Smooth muscle cell (in vitro differentiated cells): ENCODE data around the gene CFAP74. TPM values are rescaled to one million over a fixed set of nuclear protein-coding genes. Genes with fewer than 3 reads are reported as not detected.

Experiments used
- DNase-seq: peaks from one replicate; lab custom pipeline; 2025; ENCODE audit not compliant: unreplicated experiment; lab: John Stamatoyannopoulos, UW
- H2AFZ ChIP-seq: fragments of 200-600 bp; sonication (generic); 2 replicates; pipeline ENCODE4 v1.6.0; 2016; ENCODE audit warnings: antibody characterized with exemption, low read depth, mild to moderate bottlenecking
- H3F3A ChIP-seq: fragments of 200-600 bp; sonication (generic); 2 replicates; pipeline ENCODE4 v1.6.0; 2017; ENCODE audit warnings: antibody characterized with exemption, low read depth
- H3K27ac ChIP-seq: fragments of 200-600 bp; sonication (generic); 2 replicates; pipeline ENCODE4 v1.5.1; 2016; ENCODE audit warnings: low read depth, mild to moderate bottlenecking
- H3K27me3 ChIP-seq: fragments of 200-600 bp; sonication (generic); 2 replicates; pipeline ENCODE4 v1.6.1; 2016; ENCODE audit warnings: low read depth, mild to moderate bottlenecking
- H3K36me3 ChIP-seq: fragments of 200-600 bp; sonication (generic); 2 replicates; pipeline ENCODE4 v1.5.1; 2016; ENCODE audit warnings: low read depth
- H3K4me1 ChIP-seq: fragments of 200-600 bp; sonication (generic); 2 replicates; pipeline ENCODE4 v1.5.1; 2016; ENCODE audit warnings: low read depth
- H3K4me2 ChIP-seq: fragments of 200-600 bp; sonication (generic); 2 replicates; pipeline ENCODE4 v1.6.0; 2016; ENCODE audit warnings: mild to moderate bottlenecking
- H3K4me3 ChIP-seq: fragments of 200-600 bp; sonication (generic); 2 replicates; pipeline ENCODE4 v1.5.1; 2016; ENCODE audit warnings: mild to moderate bottlenecking
- H3K79me2 ChIP-seq: fragments of 200-600 bp; sonication (generic); 2 replicates; pipeline ENCODE4 v1.6.0; 2016; ENCODE audit warnings: low read depth, mild to moderate bottlenecking
- H3K9ac ChIP-seq: fragments of 200-600 bp; sonication (generic); 2 replicates; pipeline ENCODE4 v1.6.0; 2016; ENCODE audit warnings: low read depth
- H3K9me3 ChIP-seq: fragments of 200-600 bp; sonication (generic); replicated peaks from 2 replicates; pipeline ENCODE4 v1.5.1; 2016; ENCODE audit warnings: low read depth
- H4K20me1 ChIP-seq: fragments of 200-600 bp; sonication (generic); 2 replicates; pipeline ENCODE4 v1.6.0; 2016; ENCODE audit warnings: low read depth
- CTCF ChIP-seq: fragments of 200-600 bp; sonication (generic); IDR thresholded peaks from 2 replicates; pipeline ENCODE4 v1.5.1; 2017; ENCODE audit warnings: borderline replicate concordance, mild to moderate bottlenecking, antibody characterized with exemption; ENCODE audit not compliant: insufficient read depth, poor library complexity, severe bottlenecking
- WGBS: methylation state at CpG from one replicate; pipeline ENCODE4 v1.1.7; 2016; ENCODE audit warnings: low lambda C conversion rate; 5-methylcytosine and 5-hydroxymethylcytosine counted together
- polyA plus RNA-seq: library from polyadenylated mRNA; unstranded; fragments of >200 nt; fragmentation: Nextera tagmentation; extraction: Ambion mirVana; gene quantifications from 2 replicates; pipeline ENCODE4 v1.2.1, GENCODE V29; 2016
- total RNA-seq: library from RNA; depleted of rRNA; stranded (reverse); fragments of >200 nt; gene quantifications from 2 replicates; pipeline ENCODE4 v1.2.3, GENCODE V29; 2014

CFAP74 gene
- total and polyA plus RNA-seq, 2 experiments from 2014 or later, result not detected

DNA sequence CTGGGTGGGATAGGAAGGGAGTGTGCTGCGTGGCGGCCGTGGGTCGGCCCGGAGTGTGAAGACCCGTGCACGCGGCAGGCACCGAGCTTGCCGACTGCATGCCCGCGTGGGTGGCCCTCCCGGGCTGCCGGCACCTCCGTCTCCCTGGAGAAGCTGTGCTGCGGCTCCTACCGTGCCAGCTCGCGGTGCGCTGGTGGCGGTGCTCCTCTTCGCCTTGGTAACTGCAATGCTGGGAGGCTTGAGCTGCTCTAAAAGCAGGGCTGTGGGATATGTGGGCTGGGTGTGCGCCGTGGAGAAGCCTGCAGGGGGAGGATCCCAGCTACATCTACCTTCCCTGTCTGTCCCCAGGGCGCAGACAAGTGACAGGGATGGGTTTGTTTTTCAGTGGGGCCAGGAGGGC is 18.0 kb upstream of the CFAP74 start:
- Histone ChIP-seq H3K79me2 (no peaks in the 10 kb centered on the region), H3K9me3 (no peaks in the 10 kb centered on the region), H3K27me3 (peaks cover 59% of the 10 kb centered on the region), H3K9ac (no peak overlapping the region), H3K36me3 (no peaks in the 10 kb centered on the region), H3K4me2 (no peak overlapping the region), H3K4me1 (no peaks in the 10 kb centered on the region), H3K4me3 (no peak overlapping the region), H2AFZ (no peak overlapping the region), H3K27ac (no peak overlapping the region), H4K20me1 (no peaks in the 10 kb centered on the region), H3F3A (no peaks in the 10 kb centered on the region)
- WGBS, result 92% methylated on average over 25 of the region's 25 CpGs
- no peak for DNase-seq
- TF ChIP-seq CTCF, result no peak

- no peak for TF ChIP-seq CTCF
- peaks cover 70% of the 10 kb centered on the region for H3K27me3 ChIP-seq
- H2AFZ ChIP-seq, result no peak overlapping the region
- no peak overlapping the region for H3K4me3 ChIP-seq
- no peaks in the 10 kb centered on the region for H3K4me1 ChIP-seq
- H3K4me2 ChIP-seq, result no peak overlapping the region
- H4K20me1 ChIP-seq, result no peaks in the 10 kb centered on the region
- H3K9ac ChIP-seq, result no peak overlapping the region
- no peaks in the 10 kb centered on the region for H3F3A ChIP-seq
- no peaks in the 10 kb centered on the region for H3K36me3 ChIP-seq
- H3K27ac ChIP-seq, result no peak overlapping the region
- 92% methylated on average over 11 of the region's 11 CpGs for WGBS
- H3K9me3 ChIP-seq, result no peaks in the 10 kb centered on the region
- H3K79me2 ChIP-seq, result no peaks in the 10 kb centered on the region
- no peak for DNase-seq
These were observed 16.7 kb upstream of the CFAP74 start for GRCh38 chr1:2020310-2020655.

GRCh38 chr1:2019571-2020309 is 16.2 kb upstream of the CFAP74 start:
- Histone ChIP-seq H3K79me2 (no peaks in the 10 kb centered on the region), H3K27me3 (peaks cover 75% of the 10 kb centered on the region), H3K36me3 (no peaks in the 10 kb centered on the region), H3K9me3 (no peaks in the 10 kb centered on the region), H3K4me2 (peak overlapping the region; percentile 80), H3K4me3 (peak overlapping the region; percentile 34), H4K20me1 (no peaks in the 10 kb centered on the region), H3K27ac (no peak overlapping the region), H3F3A (no peaks in the 10 kb centered on the region), H3K9ac (no peak overlapping the region), H2AFZ (no peak overlapping the region), H3K4me1 (no peaks in the 10 kb centered on the region)
- WGBS, result 51% methylated on average over 21 of the region's 61 CpGs
- DNase-seq, result no peak
- TF ChIP-seq CTCF, result no peak

- no peak for TF ChIP-seq CTCF
- peak within 1 kb of the TSS; percentile 80 for H3K4me2 ChIP-seq
- no CpG with 5 or more reads among the region's 60 CpGs for WGBS
- H2AFZ ChIP-seq, result no peak within 1 kb of the TSS
- DNase-seq, result no peak
- no peaks in the 10 kb centered on the region for H3K9me3 ChIP-seq
- H3K27ac ChIP-seq, result no peak within 1 kb of the TSS
- no peaks in the 10 kb centered on the region for H4K20me1 ChIP-seq
- no peaks in the 10 kb centered on the region for H3K4me1 ChIP-seq
- H3K36me3 ChIP-seq, result no peaks in the 10 kb centered on the region
- H3K27me3 ChIP-seq, result peaks cover 77% of the 10 kb centered on the region
- H3K4me3 ChIP-seq, result peak within 1 kb of the TSS; percentile 34
- H3K79me2 ChIP-seq, result no peaks in the 10 kb centered on the region
- no peak within 1 kb of the TSS for H3K9ac ChIP-seq
- no peaks in the 10 kb centered on the region for H3F3A ChIP-seq
These were observed 15.6 kb upstream of the CFAP74 start, which contains the start of gene GABRD for GRCh38 chr1:2019172-2019543. Gene GABRD, plus strand, starts transcription at chr1:2019345. Its CDS starts 79 bp downstream, at chr1:2019424.
